GM12891 (cell line): ENCODE measurements around the gene GLP2R.

Source experiments
- PAX5 ChIP-seq: IDR thresholded peaks from 2 replicates; pipeline ENCODE4 v1.6.1; 2011; ENCODE audit warnings: low read length, moderate library complexity, mild to moderate bottlenecking; ENCODE audit not compliant: insufficient read depth, severe bottlenecking
- POLR2A ChIP-seq: IDR thresholded peaks from 2 replicates; pipeline ENCODE4 v1.6.1; 2011; ENCODE audit warnings: low read depth, low read length, control low read depth
- POLR2AphosphoS5 ChIP-seq: IDR thresholded peaks from 2 replicates; pipeline ENCODE4 v1.6.1; 2011; ENCODE audit warnings: low read depth, low read length, control low read depth
- SPI1 ChIP-seq: IDR thresholded peaks from 2 replicates; pipeline ENCODE4 v1.6.1; 2011; ENCODE audit warnings: low read depth, low read length, control low read depth

DNA sequence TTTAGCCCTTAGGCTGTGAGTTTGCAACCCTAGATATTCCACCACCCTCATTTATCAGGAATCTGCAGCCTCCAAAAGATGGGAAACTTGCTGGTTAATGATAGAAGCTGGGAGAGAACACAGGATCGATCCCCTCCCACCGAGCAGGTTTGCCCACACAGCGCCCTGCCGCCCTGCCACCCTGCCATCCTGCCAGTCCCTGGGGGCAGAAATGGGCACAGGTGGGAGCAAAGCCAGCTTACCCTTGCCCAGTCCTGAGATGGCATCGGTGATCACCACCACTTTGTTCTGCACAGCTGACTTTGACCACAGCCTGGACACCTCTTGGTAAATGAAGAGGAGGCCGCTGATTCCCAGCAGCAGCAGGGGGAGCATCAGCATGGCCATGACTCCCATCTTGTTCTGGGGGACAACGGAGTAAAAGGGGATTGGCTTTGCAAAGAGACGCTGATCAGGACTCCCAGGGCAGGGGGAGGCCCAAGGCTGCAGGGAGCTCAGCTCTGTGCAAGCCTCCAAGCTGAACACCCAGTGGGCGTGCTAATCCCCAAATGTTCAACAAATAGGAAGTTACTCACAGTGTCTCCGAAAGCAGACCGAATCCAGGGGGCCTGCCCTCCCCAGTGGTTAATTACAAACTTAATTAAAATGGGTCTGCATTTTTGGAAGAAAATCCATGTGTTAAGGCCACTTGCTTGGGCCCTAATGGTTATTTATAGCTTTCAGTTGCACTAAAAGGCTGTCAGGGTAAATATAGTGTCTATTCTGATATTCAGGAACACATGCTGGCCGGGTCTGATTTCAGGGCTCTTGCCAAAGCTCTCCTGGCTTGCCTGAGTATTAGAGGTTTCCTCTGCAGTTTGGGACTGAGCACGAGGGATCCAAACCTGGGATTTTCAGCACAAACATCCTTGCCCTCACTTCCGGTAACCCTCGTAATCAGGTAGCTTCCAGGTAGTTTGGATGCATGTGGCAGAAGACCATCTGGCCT lies 34.5 kb upstream of the GLP2R start, which contains the start of gene DHRS7C:
- TF ChIP-seq POLR2A: no peak
- no peak for TF ChIP-seq POLR2AphosphoS5
- no peak for TF ChIP-seq SPI1
- TF ChIP-seq PAX5: no peak
